GM12875 (cell line): ENCODE measurements around the gene OBSCN.

Experiments used
- H3K4me3 ChIP-seq: one replicate; pipeline ENCODE4 v1.5.1; 2011; ENCODE audit warnings: low read depth, low read length, control low read depth
- CTCF ChIP-seq: IDR thresholded peaks from 2 replicates; pipeline ENCODE4 v1.5.1; 2011; ENCODE audit warnings: low read depth, mild to moderate bottlenecking, control low read depth, inconsistent platforms, low read length, moderate library complexity, borderline replicate concordance; ENCODE audit not compliant: insufficient read depth

OBSCN gene

GRCh38 chr1:228376651-228377631, 169.1 kb downstream of the OBSCN start:
- TF ChIP-seq CTCF, result no peak
- no peak overlapping the region for H3K4me3 ChIP-seq

- TF ChIP-seq CTCF, result no peak
- no peak overlapping the region for H3K4me3 ChIP-seq
Measured at GRCh38 chr1:228377664-228378089, 169.8 kb downstream of the OBSCN start.

GRCh38 chr1:228378090-228378872, 170.4 kb downstream of the OBSCN start:
- no peak overlapping the region for H3K4me3 ChIP-seq

GRCh38 chr1:228378873-228379460, 171.1 kb downstream of the OBSCN start:
- H3K4me3 ChIP-seq, result no peak overlapping the region
- TF ChIP-seq CTCF, result no peak

More at GRCh38 chr1:228378090-228378872, 170.4 kb downstream of the OBSCN start:
- peak; percentile 36; the same call in 1 of the 2 replicates for TF ChIP-seq CTCF

GRCh38 chr1:228379666-228380065, 171.8 kb downstream of the OBSCN start:
- no peak for TF ChIP-seq CTCF
- H3K4me3 ChIP-seq, result no peak overlapping the region

GRCh38 chr1:228381356-228381755, 173.5 kb downstream of the OBSCN start:
- no peak for TF ChIP-seq CTCF
- no peak overlapping the region for H3K4me3 ChIP-seq
